ENCODE measurements around the gene RGS9.
"Not testable (repeated sequence)": the region's sequence is repeated elsewhere in the genome, so short reads cannot be mapped to it uniquely, and the experiment has no call there.

- not testable (repeated sequence) for TF ChIP-seq CTCF (IDR thresholded peaks at IDR 0.05; ENCODE audit: poor library complexity); EZH2 (IDR thresholded peaks at IDR 0.05; ENCODE audit: borderline replicate concordance)
Observed at GRCh38 chr17:65180276-65180675, 43.1 kb downstream of the RGS9 start.
